ENCODE data around the gene CRHR2.

CRHR2 gene

GRCh38 chr7:30710669-30711068 lies 28.4 kb upstream of the CRHR2 start:
- Histone ChIP-seq H3K4me1 (ENCODE audit: control insufficient read depth, low read length) (no peaks in the 10 kb centered on the region), H3K9me3 (ENCODE audit: control insufficient read depth, insufficient read depth, low read length) (no peaks in the 10 kb centered on the region), H3K4me2 (ENCODE audit: low read length) (no peak overlapping the region), H3K36me3 (ENCODE audit: control insufficient read depth, low read length) (no peaks in the 10 kb centered on the region), H3K4me3 (ENCODE audit: low read length) (no peak overlapping the region), H3K9me2 (replicated peaks; ENCODE audit: control insufficient read depth, low read length) (no peaks in the 10 kb centered on the region), H3F3A (ENCODE audit: control insufficient read depth, insufficient read depth) (no peaks in the 10 kb centered on the region), H3K27ac (ENCODE audit: low read depth, low read length) (no peak overlapping the region), H4K20me1 (ENCODE audit: control insufficient read depth, insufficient read depth, low read depth, low read length) (no peaks in the 10 kb centered on the region), H3K27me3 (ENCODE audit: control insufficient read depth, low read length) (peaks cover 26% of the 10 kb centered on the region), H3K79me2 (ENCODE audit: control insufficient read depth, low read length) (no peaks in the 10 kb centered on the region)
- TF ChIP-seq EZH2phosphoT487 (IDR thresholded peaks at IDR 0.05; ENCODE audit: borderline replicate concordance, low read length) (no peak), CTCF (IDR thresholded peaks at IDR 0.05; ENCODE audit: low read depth, low read length, poor library complexity, severe bottlenecking) (no peak)

GRCh38 chr7:30709549-30709948 lies 27.3 kb upstream of the CRHR2 start:
- Histone ChIP-seq H3K4me3 (ENCODE audit: low read length) (no peak overlapping the region), H3K27me3 (ENCODE audit: control insufficient read depth, low read length) (peaks cover 26% of the 10 kb centered on the region), H3K4me1 (ENCODE audit: control insufficient read depth, low read length) (no peaks in the 10 kb centered on the region), H3K36me3 (ENCODE audit: control insufficient read depth, low read length) (no peaks in the 10 kb centered on the region), H3K27ac (ENCODE audit: low read depth, low read length) (no peak overlapping the region), H3K79me2 (ENCODE audit: control insufficient read depth, low read length) (no peaks in the 10 kb centered on the region), H3K9me3 (ENCODE audit: control insufficient read depth, insufficient read depth, low read length) (no peaks in the 10 kb centered on the region), H3K9me2 (replicated peaks; ENCODE audit: control insufficient read depth, low read length) (no peaks in the 10 kb centered on the region), H4K20me1 (ENCODE audit: control insufficient read depth, insufficient read depth, low read depth, low read length) (no peaks in the 10 kb centered on the region), H3F3A (ENCODE audit: control insufficient read depth, insufficient read depth) (no peaks in the 10 kb centered on the region), H3K4me2 (ENCODE audit: low read length) (no peak overlapping the region)
- no peak for TF ChIP-seq CTCF (IDR thresholded peaks at IDR 0.05; ENCODE audit: low read depth, low read length, poor library complexity, severe bottlenecking)
- no peak for TF ChIP-seq EZH2phosphoT487 (IDR thresholded peaks at IDR 0.05; ENCODE audit: borderline replicate concordance, low read length)

GRCh38 chr7:30708983-30709382 lies 26.7 kb upstream of the CRHR2 start:
- H3K79me2 ChIP-seq (ENCODE audit: control insufficient read depth, low read length) = no peaks in the 10 kb centered on the region
- no peaks in the 10 kb centered on the region for H3K9me3 ChIP-seq (ENCODE audit: control insufficient read depth, insufficient read depth, low read length)
- H3K36me3 ChIP-seq (ENCODE audit: control insufficient read depth, low read length) = no peaks in the 10 kb centered on the region
- H3K9me2 ChIP-seq (replicated peaks; ENCODE audit: control insufficient read depth, low read length) = no peaks in the 10 kb centered on the region
- no peak overlapping the region for H3K27ac ChIP-seq (ENCODE audit: low read depth, low read length)
- H3K4me1 ChIP-seq (ENCODE audit: control insufficient read depth, low read length) = no peaks in the 10 kb centered on the region
- H3K27me3 ChIP-seq (ENCODE audit: control insufficient read depth, low read length) = peaks cover 21% of the 10 kb centered on the region
- H3K4me3 ChIP-seq (ENCODE audit: low read length) = no peak overlapping the region
- H4K20me1 ChIP-seq (ENCODE audit: control insufficient read depth, insufficient read depth, low read depth, low read length) = no peaks in the 10 kb centered on the region
- H3F3A ChIP-seq (ENCODE audit: control insufficient read depth, insufficient read depth) = no peaks in the 10 kb centered on the region
- H3K4me2 ChIP-seq (ENCODE audit: low read length) = no peak overlapping the region
- TF ChIP-seq EZH2phosphoT487 (IDR thresholded peaks at IDR 0.05; ENCODE audit: borderline replicate concordance, low read length) = no peak
- TF ChIP-seq CTCF (IDR thresholded peaks at IDR 0.05; ENCODE audit: low read depth, low read length, poor library complexity, severe bottlenecking) = no peak

GRCh38 chr7:30708412-30708811 lies 26.2 kb upstream of the CRHR2 start:
- no peak overlapping the region for H3K27ac ChIP-seq (ENCODE audit: low read depth, low read length)
- no peaks in the 10 kb centered on the region for H3K9me2 ChIP-seq (replicated peaks; ENCODE audit: control insufficient read depth, low read length)
- no peaks in the 10 kb centered on the region for H3K79me2 ChIP-seq (ENCODE audit: control insufficient read depth, low read length)
- no peaks in the 10 kb centered on the region for H3F3A ChIP-seq (ENCODE audit: control insufficient read depth, insufficient read depth)
- TF ChIP-seq CTCF (IDR thresholded peaks at IDR 0.05; ENCODE audit: low read depth, low read length, poor library complexity, severe bottlenecking) (no peak), EZH2phosphoT487 (IDR thresholded peaks at IDR 0.05; ENCODE audit: borderline replicate concordance, low read length) (no peak)
- H3K27me3 ChIP-seq (ENCODE audit: control insufficient read depth, low read length) = peaks cover 23% of the 10 kb centered on the region
- no peaks in the 10 kb centered on the region for H3K4me1 ChIP-seq (ENCODE audit: control insufficient read depth, low read length)
- H4K20me1 ChIP-seq (ENCODE audit: control insufficient read depth, insufficient read depth, low read depth, low read length) = no peaks in the 10 kb centered on the region
- no peak overlapping the region for H3K4me3 ChIP-seq (ENCODE audit: low read length)
- H3K36me3 ChIP-seq (ENCODE audit: control insufficient read depth, low read length) = no peaks in the 10 kb centered on the region
- no peaks in the 10 kb centered on the region for H3K9me3 ChIP-seq (ENCODE audit: control insufficient read depth, insufficient read depth, low read length)
- no peak overlapping the region for H3K4me2 ChIP-seq (ENCODE audit: low read length)

Data from DOHH2 (cell line).